Activated naive CD4-positive, alpha-beta T cell treated with anti-CD3 and anti-CD28 coated beads for 36 hours (primary cell): ENCODE measurements around the gene ATP6AP2. TPM values are rescaled to one million over a fixed set of nuclear protein-coding genes. Genes with fewer than 3 reads are reported as not detected.
A peak's percentile ranks its signal among the peaks of the same experiment; 100 is the strongest.
"Not testable (repeated sequence)": the region's sequence is repeated elsewhere in the genome, so short reads cannot be mapped to it uniquely, and the experiment has no call there.

Experiments
- CTCF ChIA-PET: fragments of 350-600 bp; sonication (Branson Sonifier 250); formaldehyde crosslinking; loops from one replicate; lab custom pipeline; 2021; ENCODE audit warnings: antibody characterized with exemption; lab: Charles Lee
- DNase-seq: peaks from one replicate; pipeline ENCODE4 v3.0.0-alpha.2; 2020
- H3K27ac Mint-ChIP-seq: one replicate; pipeline ENCODE4 v1.8.0; 2021; ENCODE audit warnings: mild to moderate bottlenecking, mixed read lengths
- H3K27me3 Mint-ChIP-seq: one replicate; pipeline ENCODE4 v1.8.0; 2021; ENCODE audit warnings: low read depth, mixed read lengths
- H3K36me3 Mint-ChIP-seq: one replicate; pipeline ENCODE4 v1.8.0; 2021; ENCODE audit warnings: low read depth, mixed read lengths
- H3K4me1 Mint-ChIP-seq: one replicate; pipeline ENCODE4 v1.8.0; 2021; ENCODE audit warnings: low read depth, mixed read lengths
- H3K4me3 Mint-ChIP-seq: one replicate; pipeline ENCODE4 v1.8.0; 2021; ENCODE audit warnings: mild to moderate bottlenecking, moderate library complexity, mixed read lengths
- H3K9me3 Mint-ChIP-seq: one replicate; pipeline ENCODE4 v1.8.0; 2021; ENCODE audit warnings: mixed read lengths
- intact Hi-C: fragments of 100-400 bp; cut with micrococcal nuclease; formaldehyde crosslinking; loops from one replicate; pipeline ENCODE4 v1.15.1; 2023
- total RNA-seq, 2 experiments: library from RNA; stranded (reverse); gene quantifications; one replicate each; pipeline ENCODE4 v1.2.3, GENCODE V29; 2021

The ATP6AP2 gene
- total RNA-seq, 2 experiments from 2014 or later: 47.4 to 53.9 TPM

DNA sequence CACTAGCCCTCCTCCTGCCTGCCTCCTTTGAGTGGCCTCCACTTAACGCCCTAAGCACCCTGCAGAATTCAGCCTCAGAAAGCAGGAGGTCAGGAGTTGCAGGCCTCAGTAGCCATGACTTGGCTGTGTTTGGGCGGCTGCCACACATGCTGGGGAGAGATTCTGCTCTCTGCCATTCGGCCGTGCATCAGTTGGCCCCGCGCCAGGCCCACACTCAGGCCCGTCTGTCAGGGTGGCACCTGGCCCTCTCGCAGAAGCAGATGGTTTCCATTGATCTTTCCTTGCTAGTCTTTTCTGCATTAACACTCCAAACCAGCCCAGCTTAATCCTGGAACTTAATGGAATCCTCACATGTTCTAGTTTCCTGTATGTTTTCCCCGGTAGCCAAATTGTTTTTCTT lies 30.7 kb upstream of the ATP6AP2 start:
- Mint-ChIP-seq H3K4me3 (no peak overlapping the region), H3K9me3 (no peaks in the 10 kb centered on the region), H3K27me3 (no peaks in the 10 kb centered on the region), H3K4me1 (no peaks in the 10 kb centered on the region), H3K27ac (no peak overlapping the region), H3K36me3 (no peaks in the 10 kb centered on the region)
- intact Hi-C loops: no loop called here
- CTCF ChIA-PET: interaction anchor here (0.6 kb wide), 1 partner anchor 244 kb away, joined by 4 read pairs; no protein-coding TSS in a partner anchor
- DNase-seq: no peak

DNA sequence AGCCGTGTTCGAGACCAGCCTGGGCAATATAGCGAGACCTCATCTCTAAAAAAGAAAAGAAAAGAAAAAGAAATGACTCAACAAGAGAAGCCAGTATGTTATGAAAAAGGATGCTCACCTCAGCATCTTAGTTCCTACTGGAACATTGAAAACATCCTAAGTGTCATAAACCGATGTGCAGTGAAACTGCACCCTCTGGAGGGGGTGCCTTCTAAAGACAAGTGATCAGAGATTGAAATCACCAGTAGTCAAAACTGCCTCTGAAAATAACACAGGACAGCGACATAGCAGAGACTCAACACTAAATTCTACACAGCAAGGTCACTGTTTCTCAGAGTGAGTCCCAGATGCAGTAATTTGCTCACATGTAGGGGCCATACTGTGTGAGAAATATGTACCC lies 28.0 kb upstream of the ATP6AP2 start:
- Mint-ChIP-seq H3K27me3 (no peaks in the 10 kb centered on the region), H3K27ac (no peak overlapping the region), H3K4me1 (no peaks in the 10 kb centered on the region), H3K4me3 (no peak overlapping the region), H3K9me3 (no peaks in the 10 kb centered on the region), H3K36me3 (no peaks in the 10 kb centered on the region)
- intact Hi-C loops: no loop called here
- CTCF ChIA-PET: no interaction called here
- DNase-seq: no peak

DNA sequence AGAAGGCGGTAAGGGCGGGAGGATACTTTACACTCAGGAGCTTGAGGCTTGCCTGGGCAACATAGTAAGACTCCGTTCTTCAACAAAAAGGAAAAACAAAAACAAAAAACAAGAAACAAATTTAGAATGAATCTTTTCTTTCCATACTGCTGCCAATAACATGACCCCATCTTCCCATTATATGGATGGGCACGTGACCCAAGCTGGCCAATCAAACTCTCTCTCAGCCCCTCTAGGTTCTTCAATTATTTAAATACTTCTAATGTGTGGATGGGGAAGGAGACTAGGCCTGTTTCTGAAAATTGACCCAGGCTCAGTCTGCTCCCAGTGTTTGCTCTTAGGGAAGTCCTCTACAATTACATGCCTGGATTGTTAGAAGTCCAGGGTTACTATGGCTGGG lies 22.2 kb upstream of the ATP6AP2 start:
- no peaks in the 10 kb centered on the region for H3K27me3 Mint-ChIP-seq
- H3K9me3 Mint-ChIP-seq: no peaks in the 10 kb centered on the region
- no peak for DNase-seq
- H3K36me3 Mint-ChIP-seq: no peaks in the 10 kb centered on the region
- H3K4me3 Mint-ChIP-seq: no peak overlapping the region
- intact Hi-C loops: no loop called here
- CTCF ChIA-PET: interaction anchor here (1.4 kb wide), 1 partner anchor 15 kb away, joined by 4 read pairs; no protein-coding TSS in a partner anchor
- H3K27ac Mint-ChIP-seq: no peak overlapping the region
- no peaks in the 10 kb centered on the region for H3K4me1 Mint-ChIP-seq

- H3K4me3 Mint-ChIP-seq: no peak overlapping the region
- no peaks in the 10 kb centered on the region for H3K27me3 Mint-ChIP-seq
- intact Hi-C loops: no loop called here
- DNase-seq: no peak
- CTCF ChIA-PET: interaction anchor here (1.1 kb wide), 1 partner anchor 10 kb away, joined by 3 read pairs; no protein-coding TSS in a partner anchor
- H3K4me1 Mint-ChIP-seq: no peaks in the 10 kb centered on the region
- H3K36me3 Mint-ChIP-seq: no peaks in the 10 kb centered on the region
- H3K9me3 Mint-ChIP-seq: no peaks in the 10 kb centered on the region
- H3K27ac Mint-ChIP-seq: no peak overlapping the region
Measured at GRCh38 chrX:40563784-40564183, 17.0 kb upstream of the ATP6AP2 start.

GRCh38 chrX:40564447-40564846 lies 16.3 kb upstream of the ATP6AP2 start:
- intact Hi-C loops: no loop called here
- Mint-ChIP-seq H3K27me3 (no peaks in the 10 kb centered on the region), H3K27ac (no peak overlapping the region), H3K4me1 (no peaks in the 10 kb centered on the region), H3K36me3 (no peaks in the 10 kb centered on the region), H3K4me3 (no peak overlapping the region), H3K9me3 (no peaks in the 10 kb centered on the region)
- CTCF ChIA-PET: interaction anchor here (1.1 kb wide), 1 partner anchor 10 kb away, joined by 3 read pairs; no protein-coding TSS in a partner anchor
- no peak for DNase-seq

DNA sequence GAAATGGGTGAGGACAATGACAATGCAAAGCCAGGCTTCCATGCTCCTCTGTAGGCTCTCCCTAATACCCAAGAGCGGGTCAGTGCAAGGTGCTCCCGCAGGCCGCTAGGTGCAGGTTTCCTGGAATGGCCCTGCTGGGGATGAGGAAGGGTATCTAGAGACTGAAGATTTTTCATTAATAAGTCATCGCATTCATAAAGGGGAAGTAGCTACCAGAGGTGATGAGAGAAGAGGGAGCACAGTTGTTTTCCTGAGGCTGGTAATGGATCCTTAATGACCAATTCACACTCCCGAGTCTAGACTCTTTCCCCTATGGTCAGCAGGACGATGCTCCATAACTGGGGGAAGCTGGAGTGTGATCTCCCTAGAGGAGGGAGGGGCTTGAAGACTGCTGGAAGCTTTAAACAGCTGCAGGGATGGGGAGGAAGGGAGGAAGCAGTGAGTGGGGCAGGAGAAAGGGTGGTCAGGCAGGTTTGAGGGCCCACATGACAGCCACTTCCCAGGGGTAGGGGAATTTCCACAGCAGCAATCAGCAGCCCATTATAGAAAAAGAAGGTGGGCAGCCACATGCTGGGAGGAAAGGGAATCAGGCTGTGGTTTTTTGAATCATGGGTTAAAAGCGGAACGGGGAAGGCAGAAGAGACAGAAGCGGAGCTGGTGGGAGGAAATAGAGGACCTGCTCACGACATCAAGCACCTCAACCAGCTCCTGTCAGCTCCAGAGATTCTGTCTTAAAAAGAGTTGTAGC lies 10.2 kb upstream of the ATP6AP2 start:
- peak; percentile 22 for DNase-seq
- no peaks in the 10 kb centered on the region for H3K27me3 Mint-ChIP-seq
- H3K4me3 Mint-ChIP-seq: peak overlapping the region; percentile 70
- H3K27ac Mint-ChIP-seq: peak overlapping the region; percentile 89
- no peaks in the 10 kb centered on the region for H3K36me3 Mint-ChIP-seq
- CTCF ChIA-PET: interaction anchor here (0.8 to 2.8 kb wide), 5 partner anchors 19 to 81 kb away, joined by 3 to 13 read pairs (median 4); no protein-coding TSS in a partner anchor
- H3K9me3 Mint-ChIP-seq: no peaks in the 10 kb centered on the region
- intact Hi-C loops: loop anchor here (1.0 kb wide), 1 partner anchor 10 kb away; the partner anchor contains the start of gene ATP6AP2
- peaks cover 19% of the 10 kb centered on the region for H3K4me1 Mint-ChIP-seq

- DNase-seq: peak; percentile 72
- Mint-ChIP-seq H3K4me3 (peak overlapping the region; percentile 70), H3K27ac (peak overlapping the region; percentile 89), H3K4me1 (peaks cover 19% of the 10 kb centered on the region)
- intact Hi-C loops: loop anchor here (1.0 kb wide), 1 partner anchor 9 kb away; the partner anchor contains the start of gene ATP6AP2
- H3K9me3 Mint-ChIP-seq, H3K36me3 Mint-ChIP-seq, H3K27me3 Mint-ChIP-seq: not testable (repeated sequence)
- CTCF ChIA-PET: interaction anchor here (1.6 to 2.8 kb wide), 2 partner anchors 27 to 80 kb away, joined by 4 to 13 read pairs; no protein-coding TSS in a partner anchor
Measured at GRCh38 chrX:40571164-40571563, 9.6 kb upstream of the ATP6AP2 start.

- peak overlapping the region; percentile 89 for H3K27ac Mint-ChIP-seq
- H3K27me3 Mint-ChIP-seq: no peaks in the 10 kb centered on the region
- CTCF ChIA-PET: interaction anchor here (1.6 to 2.8 kb wide), 2 partner anchors 28 to 80 kb away, joined by 4 to 13 read pairs; no protein-coding TSS in a partner anchor
- no peak overlapping the region for H3K4me3 Mint-ChIP-seq
- intact Hi-C loops: loop anchor here (1.0 kb wide), 1 partner anchor 9 kb away; the partner anchor contains the start of gene ATP6AP2
- H3K36me3 Mint-ChIP-seq: no peaks in the 10 kb centered on the region
- H3K9me3 Mint-ChIP-seq: no peaks in the 10 kb centered on the region
- no peak for DNase-seq
- H3K4me1 Mint-ChIP-seq: peaks cover 19% of the 10 kb centered on the region
Measured at GRCh38 chrX:40571600-40571999, 9.2 kb upstream of the ATP6AP2 start.

DNA sequence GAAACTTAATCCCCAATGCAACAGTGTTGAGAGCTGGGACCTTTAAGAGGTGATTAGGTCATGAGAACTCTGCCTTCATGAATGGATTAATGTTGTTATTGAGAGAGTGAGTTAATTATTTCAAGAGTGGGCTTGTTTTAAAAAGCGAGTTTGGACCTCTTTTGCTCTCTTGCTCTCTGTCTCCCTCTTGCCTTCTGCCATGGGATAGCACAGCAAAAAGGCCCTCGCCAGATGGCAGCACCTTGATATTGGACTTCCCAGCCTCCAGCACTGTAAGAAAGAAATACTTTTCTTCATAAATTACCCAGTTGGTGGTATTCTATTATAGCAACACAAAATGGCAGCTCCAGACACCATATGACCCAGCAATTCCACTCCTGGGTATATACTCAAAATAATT lies 7.0 kb upstream of the ATP6AP2 start:
- no peaks in the 10 kb centered on the region for H3K36me3 Mint-ChIP-seq
- no peaks in the 10 kb centered on the region for H3K9me3 Mint-ChIP-seq
- no peak overlapping the region for H3K27ac Mint-ChIP-seq
- no peaks in the 10 kb centered on the region for H3K27me3 Mint-ChIP-seq
- no peak overlapping the region for H3K4me3 Mint-ChIP-seq
- H3K4me1 Mint-ChIP-seq: peaks cover 19% of the 10 kb centered on the region
- intact Hi-C loops: no loop called here
- DNase-seq: peak; percentile 48
- CTCF ChIA-PET: interaction anchor here (0.7 to 1.2 kb wide), 5 partner anchors 9 to 626 kb away, joined by 3 to 4 read pairs (median 3); no protein-coding TSS in a partner anchor

DNA sequence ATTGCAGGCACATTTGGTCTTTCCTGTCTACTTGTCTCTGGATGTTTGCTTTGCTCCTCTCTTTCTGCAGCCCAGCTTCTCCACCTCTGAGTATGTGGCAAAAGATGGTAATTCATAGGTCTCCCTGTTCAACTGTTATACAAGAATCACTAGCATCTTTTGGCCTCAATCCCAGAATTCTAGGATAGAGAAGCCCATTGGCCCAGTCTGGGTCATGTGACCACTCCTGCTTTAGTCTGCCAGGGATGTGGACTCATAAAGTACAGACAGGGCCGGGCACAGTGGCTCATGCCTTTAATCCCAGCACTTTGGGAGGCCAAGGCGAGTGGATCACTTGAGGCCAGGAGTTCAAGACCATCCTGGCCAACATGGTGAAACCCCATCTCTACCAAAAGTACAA lies 5.4 kb upstream of the ATP6AP2 start:
- H3K36me3 Mint-ChIP-seq, H3K4me3 Mint-ChIP-seq, H3K27me3 Mint-ChIP-seq, CTCF ChIA-PET, H3K9me3 Mint-ChIP-seq, DNase-seq, H3K27ac Mint-ChIP-seq, intact Hi-C loops: not testable (repeated sequence)
- H3K4me1 Mint-ChIP-seq: peaks cover 19% of the 10 kb centered on the region

DNA sequence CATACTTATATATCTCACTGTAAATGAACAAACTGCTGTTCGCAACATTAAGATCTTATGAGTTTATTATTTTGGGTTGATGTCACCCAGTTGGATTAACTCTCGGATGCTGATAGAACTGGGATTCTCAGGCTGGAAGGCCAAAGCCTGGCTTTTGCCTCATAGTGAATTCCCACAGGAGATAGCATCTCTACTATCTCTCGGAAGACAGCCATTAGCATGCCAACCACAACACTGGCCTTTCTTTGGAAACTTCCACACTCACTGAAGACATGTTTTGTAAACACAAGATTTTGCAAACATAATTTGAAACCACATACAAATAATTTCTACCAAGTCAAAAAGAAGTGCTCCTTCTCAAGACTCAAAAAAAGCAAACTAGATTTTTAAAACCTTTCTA lies 4.5 kb upstream of the ATP6AP2 start:
- H3K27me3 Mint-ChIP-seq: no peaks in the 10 kb centered on the region
- no peaks in the 10 kb centered on the region for H3K36me3 Mint-ChIP-seq
- peaks cover 10% of the 10 kb centered on the region for H3K4me1 Mint-ChIP-seq
- CTCF ChIA-PET: no interaction called here
- no peak overlapping the region for H3K4me3 Mint-ChIP-seq
- DNase-seq: no peak
- no peak overlapping the region for H3K27ac Mint-ChIP-seq
- intact Hi-C loops: no loop called here
- no peaks in the 10 kb centered on the region for H3K9me3 Mint-ChIP-seq

DNA sequence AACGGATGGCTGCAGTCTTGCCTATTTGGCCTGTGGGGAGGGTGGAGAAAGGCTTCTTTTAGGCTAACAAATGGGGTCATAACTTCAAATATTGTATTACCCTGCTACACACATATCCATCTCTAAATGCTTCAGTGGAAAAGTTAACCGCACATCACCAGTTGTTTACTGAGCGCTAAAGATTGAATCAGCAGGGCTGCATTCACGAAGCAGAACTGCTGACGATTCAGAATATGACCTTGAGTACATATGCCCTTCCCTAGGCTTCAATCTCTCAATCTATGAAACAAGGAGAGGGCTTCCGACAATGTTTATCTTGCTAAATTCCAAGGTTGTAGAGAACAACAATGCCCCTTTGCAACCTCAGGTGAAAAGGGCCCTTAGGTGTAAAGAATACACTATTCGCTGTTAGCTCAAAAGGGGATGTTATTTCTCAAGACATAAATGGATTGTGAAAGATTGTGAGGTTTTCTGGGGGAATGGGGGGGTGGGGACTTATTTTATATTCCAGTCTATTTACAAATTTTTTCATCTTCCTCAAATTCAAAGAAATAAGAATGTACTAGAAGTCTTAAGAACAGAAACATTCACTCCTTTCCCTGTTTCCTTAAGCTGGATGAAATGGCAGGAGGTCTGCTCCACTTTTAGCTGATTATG lies 2.6 kb upstream of the ATP6AP2 start:
- Mint-ChIP-seq H3K27me3 (no peaks in the 10 kb centered on the region), H3K4me3 (no peak overlapping the region), H3K4me1 (peaks cover 17% of the 10 kb centered on the region), H3K9me3 (no peaks in the 10 kb centered on the region), H3K36me3 (no peaks in the 10 kb centered on the region), H3K27ac (no peak overlapping the region)
- intact Hi-C loops: no loop called here
- no peak for DNase-seq
- CTCF ChIA-PET: interaction anchor here (0.7 to 0.9 kb wide), 2 partner anchors 34 to 216 kb away, joined by 3 read pairs; no protein-coding TSS in a partner anchor
